Amniotic epithelial cell (primary cell): ENCODE measurements around the gene SGO2.

ENCODE experiments used
- DNase-seq: peaks from one replicate; pipeline ENCODE4 v3.0.0-alpha.2; 2010; ENCODE audit warnings: low read depth

SGO2 gene

GRCh38 chr2:200525882-200526651, at the start of gene SGO2:
TSS of gene SGO2 (plus strand) at chr2:200526207. CDS start at chr2:200532976, 6,769 bp downstream.
- DNase-seq: peak; percentile 86

GRCh38 chr2:200476836-200477235, 49.2 kb upstream of the SGO2 start:
- no peak for DNase-seq

- no peak for DNase-seq
Measured at GRCh38 chr2:200477667-200478131, 48.3 kb upstream of the SGO2 start.

GRCh38 chr2:200479692-200480265, 46.2 kb upstream of the SGO2 start:
- peak; percentile 90 for DNase-seq

- no peak for DNase-seq
Measured at GRCh38 chr2:200482194-200482593, 43.8 kb upstream of the SGO2 start.

- peak; percentile 34 for DNase-seq
Measured at GRCh38 chr2:200483729-200484198, 42.2 kb upstream of the SGO2 start.

- DNase-seq: peak; percentile 27
Measured at GRCh38 chr2:200484934-200485333, 41.1 kb upstream of the SGO2 start.

GRCh38 chr2:200486529-200486928, 39.5 kb upstream of the SGO2 start:
- peak; percentile 30 for DNase-seq

GRCh38 chr2:200488169-200488568, 37.8 kb upstream of the SGO2 start:
- DNase-seq: no peak

- no peak for DNase-seq
Measured at GRCh38 chr2:200490001-200490400, 36.0 kb upstream of the SGO2 start.

GRCh38 chr2:200492656-200493055, 33.4 kb upstream of the SGO2 start:
- no peak for DNase-seq

- peak; percentile 23 for DNase-seq
Measured at GRCh38 chr2:200494048-200494447, 32.0 kb upstream of the SGO2 start.

GRCh38 chr2:200496696-200497095, 29.3 kb upstream of the SGO2 start:
- DNase-seq: no peak

- no peak for DNase-seq
Measured at GRCh38 chr2:200498402-200499162, 27.4 kb upstream of the SGO2 start.

GRCh38 chr2:200502196-200502595, 23.8 kb upstream of the SGO2 start:
- no peak for DNase-seq

GRCh38 chr2:200506679-200507078, 19.3 kb upstream of the SGO2 start:
- no peak for DNase-seq

GRCh38 chr2:200507179-200507578, 18.8 kb upstream of the SGO2 start:
- DNase-seq: no peak

- DNase-seq: peak; percentile 12
Measured at GRCh38 chr2:200509235-200509611, 16.8 kb upstream of the SGO2 start.

- DNase-seq: peak; percentile 82
Measured at GRCh38 chr2:200509612-200510433, 16.2 kb upstream of the SGO2 start, which contains the start of gene KCTD18. TSS of gene KCTD18 (minus strand) at chr2:200510068. CDS start at chr2:200507016, 3,052 bp downstream.

- no peak for DNase-seq
Measured at GRCh38 chr2:200515155-200515554, 10.9 kb upstream of the SGO2 start.

- no peak for DNase-seq
Measured at GRCh38 chr2:200523158-200523557, 2.8 kb upstream of the SGO2 start.

- no peak for DNase-seq
Measured at GRCh38 chr2:200523604-200524003, 2.4 kb upstream of the SGO2 start.
